ENCODE data around the gene BICRAL. TPM values are rescaled to one million over a fixed set of nuclear protein-coding genes. Genes with fewer than 3 reads are reported as not detected.
"Not testable (repeated sequence)": the region's sequence is repeated elsewhere in the genome, so short reads cannot be mapped to it uniquely, and the experiment has no call there.

The BICRAL gene
- polyA plus RNA-seq, 4 donors = 15.3 to 16.6 (median 16.4) TPM

DNA sequence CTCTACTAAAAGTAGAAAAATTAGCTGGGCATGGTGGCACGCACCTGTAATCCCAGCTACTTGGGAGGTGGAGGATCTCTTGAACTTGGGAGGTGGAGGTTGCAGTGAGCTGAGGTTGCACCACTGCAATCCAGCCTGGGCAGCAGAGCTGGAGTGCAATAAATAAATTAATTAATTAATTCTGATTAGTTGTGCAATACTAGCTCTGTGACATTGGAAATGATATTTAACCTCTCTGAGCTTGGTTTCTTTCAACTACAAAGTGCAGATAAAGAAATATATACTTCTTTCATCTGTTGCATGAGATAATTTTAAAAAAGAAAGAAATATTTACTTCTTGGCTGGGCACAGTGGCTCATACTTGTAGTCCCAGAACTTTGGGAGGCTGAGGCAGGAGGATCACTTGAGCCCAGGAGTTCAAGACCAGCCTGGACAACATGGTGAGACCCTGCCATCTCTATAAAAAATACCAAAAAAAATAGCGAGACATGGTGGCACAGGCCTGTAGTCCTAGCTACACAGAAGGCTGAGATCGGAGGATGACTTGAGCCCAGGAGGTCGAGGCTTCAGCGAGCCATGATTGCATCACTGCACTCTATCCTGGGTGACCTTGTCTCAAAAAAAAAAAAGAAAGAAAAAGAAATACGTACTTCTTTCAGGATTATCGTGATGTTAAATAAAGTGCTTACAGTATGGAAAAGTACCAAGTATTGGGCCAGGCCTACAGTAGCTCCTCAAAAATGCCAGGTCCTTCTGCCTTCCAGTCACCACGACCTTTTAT lies 20.4 kb upstream of the BICRAL start:
- no peak for DNase-seq (ENCODE audit: low read depth in 4 of 4, low spot score in 3 of 4)

DNA sequence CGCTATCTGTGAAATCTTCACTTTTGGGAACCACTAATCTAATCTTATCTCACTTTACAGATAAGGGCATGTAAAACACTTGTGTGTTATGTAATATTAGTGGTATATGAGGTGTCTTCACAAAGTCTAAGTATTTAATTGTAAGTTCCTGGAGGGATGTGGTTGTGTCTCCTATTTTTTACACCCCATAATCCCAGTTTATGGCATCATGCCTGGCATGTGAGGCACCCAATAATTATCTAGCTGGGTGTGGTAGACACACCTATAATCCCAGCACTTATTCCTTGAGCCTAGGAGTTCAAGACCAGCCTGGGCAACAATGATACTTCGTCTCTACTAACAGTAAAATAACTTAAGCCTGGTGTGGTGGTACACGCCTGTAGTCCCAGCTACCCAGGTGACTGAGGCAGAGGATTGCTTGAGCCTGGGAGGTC lies 19.4 kb upstream of the BICRAL start:
- DNase-seq (ENCODE audit: low read depth in 4 of 4, low spot score in 3 of 4) = no peak

DNA sequence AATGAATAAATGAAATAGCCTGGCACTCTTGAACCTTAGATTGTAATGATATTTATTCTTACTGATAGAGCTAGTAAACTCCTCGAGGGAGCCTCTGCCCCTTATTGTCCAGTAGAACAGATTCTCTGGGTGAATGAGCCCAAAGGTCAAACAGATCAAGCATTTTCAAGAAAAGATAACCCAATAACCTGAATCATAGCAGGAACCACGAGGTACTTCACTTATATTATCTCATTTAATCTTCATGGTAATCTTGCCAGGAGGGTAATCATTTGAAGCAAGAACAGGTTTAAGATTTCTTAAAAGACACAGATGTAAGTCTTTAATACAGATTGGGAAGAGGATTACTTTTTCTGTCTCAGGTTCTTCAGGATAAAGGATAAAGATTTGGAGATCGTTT lies 18.9 kb upstream of the BICRAL start:
- no peak for DNase-seq (ENCODE audit: low read depth in 4 of 4, low spot score in 3 of 4)

DNA sequence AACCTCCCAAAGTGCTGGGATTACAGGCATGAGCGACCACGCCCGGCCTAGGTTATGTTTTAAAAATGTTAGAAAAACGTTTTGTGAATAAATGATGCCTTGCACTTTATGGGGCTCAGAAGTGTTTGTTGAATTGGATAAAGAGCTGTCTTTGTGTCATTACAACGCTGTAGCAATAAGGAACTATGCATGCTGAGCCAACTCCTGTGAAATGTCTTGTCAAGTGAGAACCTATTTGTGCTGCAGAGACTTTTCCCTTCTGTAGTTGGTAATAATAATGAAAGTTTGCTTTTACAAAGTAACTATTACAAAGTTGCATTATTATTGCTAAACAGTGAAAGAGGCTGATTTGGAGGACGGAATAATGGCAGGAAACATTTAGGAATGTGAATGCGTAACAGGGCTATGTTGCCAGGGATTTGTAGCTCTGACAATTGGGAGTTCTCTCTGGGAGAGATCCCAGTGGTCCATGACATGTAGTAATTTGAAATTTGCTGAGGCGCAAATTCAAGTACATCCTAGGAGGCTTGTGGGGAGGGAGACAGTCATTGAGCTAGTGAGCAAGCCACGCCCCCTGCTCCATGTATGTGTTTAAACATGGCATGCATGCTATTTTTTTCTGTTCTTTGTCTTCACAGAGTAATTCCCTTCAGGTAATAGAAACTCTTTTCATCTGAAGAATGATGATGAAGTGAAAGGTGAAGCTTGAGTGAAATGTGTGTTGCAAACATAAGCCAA lies 16.8 kb upstream of the BICRAL start:
- no peak for DNase-seq (ENCODE audit: low read depth in 4 of 4, low spot score in 3 of 4)

DNA sequence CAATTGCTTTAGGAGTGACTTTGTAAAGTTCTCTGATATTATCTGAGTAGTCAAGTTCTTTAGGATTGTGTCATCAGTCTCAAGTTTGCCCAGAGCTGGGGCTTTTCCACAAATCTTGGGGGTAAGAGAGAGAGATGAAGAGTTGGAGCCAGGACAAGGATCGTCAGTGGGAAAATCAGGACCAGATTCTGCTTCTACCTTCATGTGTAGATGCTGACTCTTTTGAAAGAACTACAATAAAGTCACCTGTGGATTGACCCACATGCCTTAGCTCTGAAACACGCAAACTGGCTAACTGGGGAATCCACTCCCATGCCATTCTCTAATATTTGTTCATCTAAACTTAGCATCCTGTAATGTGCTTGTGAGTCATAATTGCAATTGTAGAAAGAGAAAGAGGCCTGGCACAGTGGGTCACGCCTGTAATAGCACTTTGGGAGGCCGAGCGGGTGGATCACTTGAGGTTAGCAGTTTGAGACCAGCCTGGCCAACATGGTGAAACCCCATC lies 15.6 kb upstream of the BICRAL start:
- DNase-seq (ENCODE audit: low read depth in 4 of 4, low spot score in 3 of 4) = no peak

DNA sequence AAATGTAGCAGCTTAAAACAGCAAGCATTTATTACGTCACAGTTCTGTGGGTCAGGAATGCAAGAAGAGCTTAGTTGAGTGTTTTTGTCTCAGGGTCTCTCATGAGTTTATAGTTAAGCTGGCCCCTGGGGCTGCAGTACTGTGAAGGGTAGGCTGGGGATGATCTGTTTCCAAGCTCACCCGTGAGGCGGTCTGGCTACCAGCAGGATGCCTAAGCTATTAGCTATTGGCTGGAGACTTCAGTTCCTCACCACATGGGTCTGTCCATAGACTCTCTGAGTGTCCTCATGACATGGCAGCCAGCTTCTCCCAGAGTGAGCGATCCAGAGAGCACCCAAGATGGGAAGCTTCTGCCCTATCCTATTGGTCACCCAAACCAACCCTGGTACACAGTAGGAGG lies 12.8 kb upstream of the BICRAL start:
- DNase-seq (ENCODE audit: low read depth in 4 of 4, low spot score in 3 of 4) = no peak

DNA sequence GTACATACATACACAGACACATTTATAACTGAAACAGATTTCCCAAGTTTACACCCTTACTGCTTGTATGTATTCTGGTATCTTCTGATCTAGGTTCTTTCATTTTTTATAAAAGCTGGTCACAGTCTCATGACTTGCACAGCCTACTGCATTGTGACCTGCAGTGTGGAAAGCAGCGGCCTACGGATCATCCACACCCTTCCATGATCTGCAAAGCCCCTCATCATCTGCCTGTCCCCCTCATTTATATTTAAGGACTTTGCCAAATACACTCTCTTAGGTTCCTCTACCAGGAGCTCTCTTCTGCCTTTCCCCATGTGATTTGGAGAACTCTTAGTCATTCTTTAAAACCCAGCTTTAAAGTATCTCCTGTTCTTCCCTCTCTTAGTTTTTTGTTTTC lies 12.0 kb upstream of the BICRAL start:
- DNase-seq (ENCODE audit: low read depth in 4 of 4, low spot score in 3 of 4) = no peak

DNA sequence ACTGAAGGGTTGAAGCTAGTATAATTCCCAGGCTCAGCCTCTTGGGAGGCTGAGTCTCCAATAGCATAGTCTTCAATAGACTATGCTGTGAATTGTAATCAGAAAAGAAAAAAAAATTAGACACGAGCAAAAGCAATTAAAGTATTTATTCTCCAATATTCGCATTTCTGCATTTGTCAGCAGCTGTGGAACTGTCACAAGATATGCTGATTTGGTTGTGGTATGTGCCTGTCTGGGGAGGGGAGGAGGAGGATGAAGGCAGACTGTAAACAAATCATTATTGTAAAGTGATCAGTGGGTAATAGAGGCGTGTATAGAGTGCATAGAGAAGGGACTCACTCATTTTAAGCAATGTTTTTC lies 10.1 kb upstream of the BICRAL start:
- DNase-seq (ENCODE audit: low read depth in 4 of 4, low spot score in 3 of 4) = no peak

DNA sequence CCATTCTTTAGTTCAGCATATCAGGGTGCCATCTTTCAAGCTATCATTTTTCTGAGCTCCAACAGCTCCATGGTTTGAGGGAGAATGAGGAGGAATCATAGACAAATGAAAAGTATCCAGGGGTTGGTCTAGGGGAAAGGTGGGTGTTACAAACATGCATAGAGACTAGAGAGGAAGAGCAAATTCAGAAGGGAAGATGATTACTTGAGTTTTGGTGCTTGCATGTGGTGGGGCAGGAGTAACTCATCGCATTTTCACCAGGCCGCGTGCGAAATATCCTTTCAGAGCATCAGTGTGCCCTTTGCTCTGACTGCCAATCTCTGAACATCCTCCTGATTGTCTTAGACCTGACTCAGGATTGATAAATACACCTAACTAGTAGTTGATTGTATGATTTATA lies 7.7 kb upstream of the BICRAL start:
- DNase-seq (ENCODE audit: low read depth in 4 of 4, low spot score in 3 of 4) = no peak

DNA sequence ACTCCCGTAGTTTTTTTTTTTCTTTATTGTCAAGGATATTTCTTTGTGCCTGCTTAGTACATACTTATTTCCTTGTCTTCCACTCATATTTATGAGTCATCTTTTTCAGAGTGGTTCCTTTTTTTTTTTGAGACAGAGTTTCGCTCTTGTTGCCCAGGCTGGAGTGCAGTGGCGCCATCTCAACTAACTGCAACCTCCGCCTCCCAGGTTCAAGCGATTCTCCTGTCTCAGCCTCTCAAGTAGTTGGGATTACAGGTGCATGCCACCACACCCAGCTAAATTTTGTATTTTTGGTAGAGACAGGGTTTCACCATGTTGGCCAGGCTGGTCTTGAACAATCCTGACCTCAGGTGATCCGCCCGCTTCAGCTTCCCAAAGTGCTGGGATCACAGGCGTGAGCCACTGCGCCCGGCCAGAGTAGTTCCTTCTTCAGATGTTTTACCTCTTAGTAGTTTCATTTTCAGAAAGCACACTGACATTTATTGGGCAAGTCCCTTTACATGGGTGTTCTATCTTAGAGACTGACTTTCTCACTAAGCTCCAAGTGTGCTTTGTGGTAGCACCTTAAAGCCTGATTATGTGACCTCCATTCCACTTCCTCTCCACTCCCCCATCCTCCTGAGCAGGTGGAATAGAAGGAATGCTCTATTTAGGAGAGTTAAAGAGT lies 6.9 kb upstream of the BICRAL start:
- not testable (repeated sequence) for DNase-seq (ENCODE audit: low read depth in 4 of 4, low spot score in 3 of 4)

DNA sequence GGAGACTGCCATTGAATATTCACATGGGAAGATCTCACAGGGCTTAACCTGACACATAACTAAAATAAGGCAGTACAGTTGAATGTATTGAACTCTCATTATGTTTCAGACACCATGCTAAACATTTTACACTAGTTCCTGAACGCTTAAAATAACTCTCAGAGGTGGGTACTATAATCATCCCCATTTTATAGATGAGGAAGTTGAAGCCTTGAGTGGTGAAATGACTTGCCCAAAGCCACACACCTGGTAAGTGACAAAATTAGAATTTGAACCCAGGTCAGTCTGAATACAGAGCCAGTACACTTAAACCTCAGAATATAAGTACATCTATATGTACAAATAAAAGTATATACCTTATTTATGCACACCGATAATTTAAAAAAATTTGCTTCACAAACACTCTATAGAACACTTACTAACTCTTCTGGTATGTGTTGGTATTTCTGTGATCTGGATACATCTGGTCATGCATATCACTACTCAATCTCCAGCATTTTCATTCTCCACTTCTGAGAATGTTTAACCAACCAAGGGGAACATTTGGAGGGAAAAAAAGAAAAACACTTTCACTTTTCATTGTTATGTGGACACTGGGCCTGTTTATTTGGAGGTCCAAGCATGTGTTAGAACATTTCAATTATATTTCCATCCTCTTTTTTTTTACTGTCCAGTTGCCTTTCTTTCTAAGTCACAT lies 4.6 kb upstream of the BICRAL start:
- DNase-seq (ENCODE audit: low read depth in 4 of 4, low spot score in 3 of 4) = no peak

DNA sequence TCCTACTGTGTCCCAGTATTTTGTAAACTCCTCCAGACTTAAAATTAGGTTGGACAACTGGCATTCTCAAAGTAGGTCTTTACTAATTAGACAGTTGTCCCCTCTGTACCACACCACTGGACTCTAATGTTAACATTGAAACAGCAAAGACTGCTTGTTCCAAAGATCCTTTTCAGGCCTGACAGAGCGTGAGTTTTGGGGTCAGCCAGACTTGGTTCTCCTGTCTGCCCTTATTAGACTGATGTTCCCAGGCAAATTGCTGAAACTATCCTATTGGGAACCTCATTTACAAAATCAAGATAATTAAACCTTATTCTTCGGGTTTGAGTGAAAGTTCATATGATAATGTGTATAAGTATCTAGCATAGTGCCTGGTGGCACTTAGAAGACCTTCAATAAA lies 3.7 kb upstream of the BICRAL start:
- no peak for DNase-seq (ENCODE audit: low read depth in 4 of 4, low spot score in 3 of 4)

DNA sequence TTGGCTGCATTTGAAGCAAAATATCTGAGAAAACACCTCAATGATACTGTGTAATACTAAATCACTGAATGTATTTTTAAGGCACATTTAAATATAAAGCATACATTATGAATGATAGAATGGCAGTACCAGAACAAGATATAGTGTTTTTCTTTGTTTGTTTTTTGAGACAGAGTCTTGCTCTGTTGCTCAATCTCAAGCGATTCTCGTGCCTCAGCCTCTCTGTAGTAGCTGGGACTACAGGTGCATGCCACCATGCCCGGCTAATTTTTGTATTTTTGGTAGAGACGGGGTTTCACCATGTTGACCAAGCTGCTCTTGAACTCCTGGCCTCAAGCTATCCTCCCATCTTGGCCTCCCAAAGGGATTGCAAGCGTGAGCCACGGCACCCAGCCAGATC lies 2.3 kb upstream of the BICRAL start:
- DNase-seq (ENCODE audit: low read depth in 4 of 4, low spot score in 3 of 4) = no peak

DNA sequence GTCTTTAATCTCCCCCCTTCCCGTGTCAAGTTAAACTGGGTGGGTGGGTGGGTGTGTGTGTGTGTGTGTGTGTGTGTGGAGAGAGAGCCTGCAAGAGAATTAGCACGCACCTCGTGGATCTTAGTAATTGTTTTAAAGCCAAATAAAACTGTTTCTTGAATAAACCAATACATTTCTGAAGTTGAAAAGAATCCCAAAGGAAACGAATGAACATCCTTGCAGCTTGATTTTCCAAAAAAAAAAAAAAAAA lies 381 bp upstream of the BICRAL start:
- DNase-seq (ENCODE audit: low read depth in 4 of 4, low spot score in 3 of 4) = no peak

DNA sequence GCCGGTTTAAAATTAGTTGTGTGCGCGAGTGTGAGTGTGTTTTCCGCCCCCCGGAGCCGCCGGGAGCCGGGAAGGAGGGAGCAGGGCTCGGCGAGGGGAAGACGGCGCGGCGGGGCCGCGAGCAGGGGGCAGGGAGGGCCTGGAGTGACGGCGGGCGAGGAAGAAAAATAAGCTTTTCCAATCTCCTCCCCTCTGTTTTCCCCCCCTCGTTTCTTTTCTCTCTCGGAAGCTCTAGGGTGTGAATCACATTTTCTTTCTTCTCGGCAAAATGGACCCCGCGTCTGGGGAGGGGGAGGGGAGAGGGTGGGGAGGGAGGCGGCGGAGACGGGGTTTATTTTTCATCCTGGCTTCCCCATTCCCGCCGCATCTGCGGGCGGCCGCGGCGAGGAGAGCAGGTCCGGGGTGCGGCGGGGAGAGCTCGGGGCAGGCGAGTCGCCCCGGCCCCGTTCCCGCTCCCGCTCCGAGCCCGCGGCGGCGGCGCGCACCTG lies 881 bp downstream of the BICRAL start:
- DNase-seq (ENCODE audit: low read depth in 4 of 4, low spot score in 3 of 4) = peak in 1 of 4 donors; percentile 68

DNA sequence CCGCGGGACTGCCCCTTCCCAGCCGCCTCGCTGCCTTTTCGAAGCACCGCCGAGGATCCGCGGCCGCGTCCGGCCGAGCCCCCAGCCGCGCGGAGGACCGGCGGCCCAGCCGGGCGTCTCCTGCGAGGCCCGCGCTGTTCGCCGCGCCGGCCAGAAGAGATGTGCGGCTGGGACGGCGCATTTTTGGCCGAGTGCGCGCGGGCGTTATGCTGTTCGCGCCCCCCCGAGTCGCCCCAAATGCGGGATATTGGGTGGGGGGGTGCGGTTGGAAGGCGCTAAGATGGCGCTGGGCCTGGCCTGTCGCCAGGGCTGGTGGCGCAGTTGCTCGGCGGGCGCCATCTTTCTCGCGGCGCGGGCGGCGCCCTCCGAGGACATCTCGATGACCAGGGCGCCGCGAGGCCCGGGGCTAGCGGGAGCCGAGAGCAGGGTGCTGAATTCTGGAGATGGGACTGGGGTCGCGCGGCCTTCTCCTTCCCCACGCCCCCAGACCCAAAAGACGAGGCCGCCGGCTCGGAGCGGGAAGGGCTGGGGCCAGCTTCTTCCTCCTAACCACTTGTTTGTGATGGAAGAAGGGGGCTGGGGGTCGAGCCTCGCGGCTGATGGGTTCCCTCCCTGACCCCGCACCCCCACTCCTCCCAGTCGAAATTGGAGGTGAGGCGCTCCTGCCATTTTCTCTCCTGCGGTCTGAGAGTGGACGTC lies 1.5 kb downstream of the BICRAL start:
- DNase-seq (ENCODE audit: low read depth in 4 of 4, low spot score in 3 of 4) = peak in 1 of 4 donors; percentile 64

DNA sequence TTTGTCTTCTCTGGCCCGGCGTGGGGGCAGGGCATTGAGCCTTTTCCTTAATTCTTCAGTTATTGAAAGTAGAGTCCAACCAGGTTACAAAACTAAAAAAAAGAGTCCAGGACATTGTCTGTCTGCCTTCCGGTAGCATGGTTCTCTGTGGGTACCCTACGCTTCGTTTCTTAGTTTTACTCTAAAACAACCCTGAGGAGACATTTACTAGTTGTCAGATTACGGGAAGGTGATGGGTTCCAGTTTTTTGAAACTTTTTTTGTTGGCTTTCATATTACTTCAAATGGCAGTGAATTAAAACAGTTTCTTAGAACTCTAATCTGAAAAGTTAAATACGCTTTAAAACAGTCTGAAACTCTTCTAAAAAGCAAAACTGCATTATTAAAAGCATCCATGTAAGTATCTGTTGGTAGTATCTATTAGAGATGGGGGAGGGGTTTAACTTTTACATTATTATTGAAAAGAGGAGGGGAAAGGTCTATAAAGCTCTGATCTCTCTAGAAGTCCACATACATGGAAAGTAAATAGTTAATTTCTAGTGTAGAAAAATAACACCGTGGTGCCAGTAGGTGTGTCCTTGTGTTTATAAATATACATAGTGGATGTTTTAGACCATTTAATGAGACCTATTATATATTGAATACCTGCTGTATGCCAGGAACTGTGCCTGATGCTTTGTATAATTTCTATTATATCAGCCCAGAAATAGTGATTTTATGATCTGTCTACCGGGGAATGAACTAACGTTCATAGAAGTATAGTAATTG lies 2.2 kb downstream of the BICRAL start:
- DNase-seq (ENCODE audit: low read depth in 4 of 4, low spot score in 3 of 4) = no peak

DNA sequence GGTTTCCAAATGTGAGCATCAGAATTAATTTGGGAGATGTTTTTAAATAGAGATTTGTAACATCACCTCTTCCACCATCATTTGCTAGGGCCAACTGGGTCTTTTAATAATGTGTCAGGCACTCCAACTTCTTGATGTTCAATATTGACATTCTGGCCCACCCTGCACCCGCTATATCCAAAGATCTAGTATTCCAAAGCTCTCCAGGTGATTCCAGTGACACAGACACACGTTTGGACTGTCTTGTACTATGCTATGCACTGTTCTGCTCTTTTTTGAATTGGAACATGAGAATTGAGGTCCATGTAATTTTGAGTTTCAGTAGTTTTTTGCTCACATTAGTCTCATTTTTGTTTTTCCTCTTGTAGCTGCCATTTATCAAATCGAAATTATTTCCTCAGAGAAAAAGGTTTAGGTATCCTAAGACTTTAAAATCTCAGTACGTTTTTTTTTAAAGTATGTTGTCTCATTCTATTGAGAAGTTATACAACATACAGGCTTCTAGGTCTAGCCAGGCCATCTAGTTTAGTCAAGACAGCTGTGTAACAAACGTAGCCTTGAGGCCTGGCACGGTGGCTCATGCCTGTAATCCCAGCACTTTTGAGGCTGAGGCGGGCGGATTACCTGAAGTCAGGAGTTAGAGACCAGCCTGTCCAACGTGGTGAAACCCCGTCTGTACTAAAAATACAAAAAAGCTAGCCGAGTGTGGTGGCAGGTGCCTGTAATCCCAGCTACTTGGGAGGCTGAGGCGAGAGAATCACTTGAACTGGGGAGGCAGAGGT lies 3.1 kb downstream of the BICRAL start:
- DNase-seq (ENCODE audit: low read depth in 4 of 4, low spot score in 3 of 4) = no peak

DNA sequence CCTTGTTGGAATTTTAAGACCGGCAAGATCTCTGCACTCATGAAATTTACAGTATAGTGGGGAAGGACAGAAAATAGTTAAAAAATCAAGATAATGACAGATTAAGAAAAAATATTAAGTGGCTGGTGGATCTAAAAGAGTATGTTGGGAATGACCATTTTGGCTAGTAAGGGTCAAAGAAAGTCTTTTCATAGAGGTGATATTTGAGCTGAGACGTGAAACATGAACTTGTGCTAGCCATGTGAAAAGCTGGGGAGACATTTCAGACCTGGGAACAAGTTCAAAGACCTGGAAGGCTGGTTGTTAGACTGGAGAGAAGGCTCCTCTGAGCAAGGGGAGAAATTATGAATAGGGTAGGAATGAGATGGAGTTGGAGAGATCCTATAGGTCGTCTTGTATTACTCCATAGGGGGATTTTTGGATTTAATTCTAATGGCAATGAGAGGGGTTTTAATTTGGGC lies 4.7 kb downstream of the BICRAL start:
- no peak for DNase-seq (ENCODE audit: low read depth in 4 of 4, low spot score in 3 of 4)

All from left renal pelvis (tissue), 4 donors.